PC-3 (cell line): Measurements from ENCODE around the gene NTM. TPM values are rescaled to one million over a fixed set of nuclear protein-coding genes. Genes with fewer than 3 reads are reported as not detected.

Experiments used
- ATAC-seq: fragments of 200-7000 bp; cut with Tn5 transposase; 2 replicates; pipeline ENCODE4 v1.9.1; 2020; ENCODE audit warnings: mild to moderate bottlenecking, moderate library complexity
- BruUV-seq: library from RNA; stranded (reverse); fragments of 400-500 nt; replicated peaks from 2 replicates; lab custom pipeline; 2021; lab: Mats Ljungman, UMichigan
- CTCF ChIA-PET: fragments of 300-600 bp; sonication (Branson Sonifier 250); formaldehyde crosslinking; loops from one replicate; lab custom pipeline; 2022; ENCODE audit warnings: antibody characterized with exemption; lab: Charles Lee
- POLR2A ChIA-PET: fragments of 300-600 bp; sonication (Branson Sonifier 250); formaldehyde crosslinking; loops from one replicate; lab custom pipeline; 2022; ENCODE audit warnings: antibody characterized with exemption; ENCODE audit not compliant: unreplicated experiment; lab: Charles Lee
- DNase-seq: peaks from one replicate; pipeline ENCODE4 v3.0.0-alpha.2; 2015
- H2AFZ ChIP-seq: fragments of 300-600 bp; sonication (generic); 2 replicates; pipeline ENCODE4 v1.6.0; 2016; ENCODE audit warnings: antibody characterized with exemption, low read length
- H3F3A ChIP-seq: fragments of 300-600 bp; sonication (generic); one replicate; pipeline ENCODE4 v1.6.0; 2017; ENCODE audit warnings: antibody characterized with exemption, low read length, control low read depth, mild to moderate bottlenecking; ENCODE audit not compliant: unreplicated experiment
- H3K27ac ChIP-seq: fragments of 300-600 bp; sonication (generic); 2 replicates; pipeline ENCODE4 v1.5.1; 2016; ENCODE audit warnings: mild to moderate bottlenecking, low read length
- H3K27me3 ChIP-seq: fragments of 300-600 bp; sonication (generic); 2 replicates; pipeline ENCODE4 v1.6.1; 2016; ENCODE audit warnings: low read length, mixed read lengths
- H3K36me3 ChIP-seq: fragments of 300-600 bp; sonication (generic); 2 replicates; pipeline ENCODE4 v1.6.1; 2016; ENCODE audit warnings: low read depth, mixed run types, low read length, mixed read lengths
- H3K4me1 ChIP-seq: fragments of 300-600 bp; sonication (generic); 2 replicates; pipeline ENCODE4 v1.5.1; 2016; ENCODE audit warnings: low read length; ENCODE audit not compliant: insufficient read depth
- H3K4me2 ChIP-seq: fragments of 300-600 bp; sonication (generic); 2 replicates; pipeline ENCODE4 v1.6.0; 2016; ENCODE audit warnings: low read length
- H3K4me3 ChIP-seq: fragments of 300-600 bp; sonication (generic); 2 replicates; pipeline ENCODE4 v1.5.1; 2016; ENCODE audit warnings: mild to moderate bottlenecking, low read length, mixed read lengths
- H3K79me2 ChIP-seq: fragments of 300-600 bp; sonication (generic); 2 replicates; pipeline ENCODE4 v1.6.1; 2017; ENCODE audit warnings: low read length, mixed read lengths
- H3K9ac ChIP-seq: fragments of 300-600 bp; sonication (generic); 2 replicates; pipeline ENCODE4 v1.6.0; 2016; ENCODE audit warnings: mild to moderate bottlenecking, low read length
- H3K9me2 ChIP-seq: fragments of 300-600 bp; sonication (generic); replicated peaks from 2 replicates; pipeline ENCODE4 v1.6.1; 2016; ENCODE audit warnings: mixed run types, low read length, mixed read lengths
- H3K9me3 ChIP-seq: fragments of 300-600 bp; sonication (generic); 2 replicates; pipeline ENCODE4 v1.6.1; 2016; ENCODE audit warnings: low read length, mixed read lengths
- H4K20me1 ChIP-seq: fragments of 300-600 bp; sonication (generic); 2 replicates; pipeline ENCODE4 v1.6.1; 2016; ENCODE audit warnings: low read length, mixed read lengths
- EZH2 ChIP-seq: fragments of 300-600 bp; sonication (generic); IDR thresholded peaks from one replicate; pipeline ENCODE4 v1.6.1; 2017; ENCODE audit warnings: antibody characterized with exemption, mild to moderate bottlenecking, low read length; ENCODE audit not compliant: unreplicated experiment
- EZH2phosphoT487 ChIP-seq: fragments of 300-600 bp; sonication (generic); IDR thresholded peaks from 2 replicates; pipeline ENCODE4 v1.6.1; 2018; ENCODE audit warnings: mild to moderate bottlenecking, antibody characterized with exemption, low read length, borderline replicate concordance
- intact Hi-C: fragments of 100-400 bp; cut with micrococcal nuclease; formaldehyde crosslinking; loops from 2 replicates; pipeline ENCODE4 v1.9.0; 2023
- total RNA-seq: library from RNA; depleted of rRNA; stranded (reverse); fragments of >200 nt; gene quantifications from 2 replicates; pipeline ENCODE4 v1.2.3, GENCODE V29; 2014
- TF ChIP-seq, protein P1 (sequence below): fragments of 300-600 bp; sonication (generic); conservative IDR thresholded peaks from 2 replicates; pipeline ENCODE4 v1.5.1; 2017; ENCODE audit warnings: antibody characterized with exemption, low read depth, mild to moderate bottlenecking, low read length

The NTM gene
- total RNA-seq, 1 experiment from 2014 or later = not detected

DNA sequence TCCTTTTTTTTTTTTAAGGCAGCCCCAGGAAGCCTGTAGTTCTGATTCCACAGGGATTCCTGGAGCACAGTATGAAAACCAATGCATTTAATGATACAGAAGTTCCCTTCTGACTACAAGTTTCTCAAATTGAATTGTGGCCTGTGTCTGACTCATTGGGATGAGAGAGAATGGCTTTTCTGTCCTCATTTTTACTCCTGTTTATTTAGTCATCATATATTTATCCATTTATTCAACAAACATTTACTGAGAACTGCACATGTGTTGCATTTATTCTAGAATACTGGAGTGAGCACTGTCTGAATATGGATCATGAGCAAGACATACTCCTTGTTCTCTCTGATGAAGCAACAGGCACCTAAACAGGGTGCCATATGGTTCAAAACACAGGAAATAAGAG, 231.2 kb downstream of the NTM start:
- ChIA-PET CTCF (no interaction called here), POLR2A (no interaction called here)
- ATAC-seq (no peak), DNase-seq (no peak)
- Histone ChIP-seq H3K27me3 (peaks cover 25% of the 10 kb centered on the region), H3K4me1 (no peaks in the 10 kb centered on the region), H3K27ac (no peak overlapping the region), H3K9me2 (no peaks in the 10 kb centered on the region), H4K20me1 (no peaks in the 10 kb centered on the region), H3K4me3 (no peak overlapping the region), H3K4me2 (no peak overlapping the region), H3K79me2 (no peaks in the 10 kb centered on the region), H3K36me3 (no peaks in the 10 kb centered on the region), H3K9me3 (no peaks in the 10 kb centered on the region), H3F3A (no peaks in the 10 kb centered on the region), H2AFZ (no peak overlapping the region), H3K9ac (no peak overlapping the region)
- TF ChIP-seq EZH2 (no peak), EZH2phosphoT487 (no peak)
- TF ChIP-seq, protein P1, sequence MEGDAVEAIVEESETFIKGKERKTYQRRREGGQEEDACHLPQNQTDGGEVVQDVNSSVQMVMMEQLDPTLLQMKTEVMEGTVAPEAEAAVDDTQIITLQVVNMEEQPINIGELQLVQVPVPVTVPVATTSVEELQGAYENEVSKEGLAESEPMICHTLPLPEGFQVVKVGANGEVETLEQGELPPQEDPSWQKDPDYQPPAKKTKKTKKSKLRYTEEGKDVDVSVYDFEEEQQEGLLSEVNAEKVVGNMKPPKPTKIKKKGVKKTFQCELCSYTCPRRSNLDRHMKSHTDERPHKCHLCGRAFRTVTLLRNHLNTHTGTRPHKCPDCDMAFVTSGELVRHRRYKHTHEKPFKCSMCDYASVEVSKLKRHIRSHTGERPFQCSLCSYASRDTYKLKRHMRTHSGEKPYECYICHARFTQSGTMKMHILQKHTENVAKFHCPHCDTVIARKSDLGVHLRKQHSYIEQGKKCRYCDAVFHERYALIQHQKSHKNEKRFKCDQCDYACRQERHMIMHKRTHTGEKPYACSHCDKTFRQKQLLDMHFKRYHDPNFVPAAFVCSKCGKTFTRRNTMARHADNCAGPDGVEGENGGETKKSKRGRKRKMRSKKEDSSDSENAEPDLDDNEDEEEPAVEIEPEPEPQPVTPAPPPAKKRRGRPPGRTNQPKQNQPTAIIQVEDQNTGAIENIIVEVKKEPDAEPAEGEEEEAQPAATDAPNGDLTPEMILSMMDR = no peak
- no TSS peak for BruUV-seq
- intact Hi-C loops = no loop called here

DNA sequence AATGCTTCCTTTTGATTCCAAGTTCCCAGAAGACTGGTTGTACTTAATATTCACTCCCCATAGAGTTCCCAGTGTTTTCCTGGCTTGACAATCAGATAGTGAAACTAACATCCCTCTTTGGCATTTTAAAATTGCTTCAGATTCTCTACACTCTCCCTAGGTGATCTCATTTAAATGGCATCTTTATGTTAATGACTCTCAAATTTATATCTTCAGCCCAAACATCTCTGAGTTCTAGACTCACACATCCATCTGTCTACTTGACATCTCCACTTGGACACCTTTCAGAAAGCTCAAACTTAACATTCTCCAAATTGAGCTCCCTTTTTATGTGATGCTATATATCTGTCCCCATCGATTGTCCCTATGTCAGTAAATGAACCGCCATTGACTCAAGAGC, 232.0 kb downstream of the NTM start:
- CTCF ChIA-PET = no interaction called here

DNA sequence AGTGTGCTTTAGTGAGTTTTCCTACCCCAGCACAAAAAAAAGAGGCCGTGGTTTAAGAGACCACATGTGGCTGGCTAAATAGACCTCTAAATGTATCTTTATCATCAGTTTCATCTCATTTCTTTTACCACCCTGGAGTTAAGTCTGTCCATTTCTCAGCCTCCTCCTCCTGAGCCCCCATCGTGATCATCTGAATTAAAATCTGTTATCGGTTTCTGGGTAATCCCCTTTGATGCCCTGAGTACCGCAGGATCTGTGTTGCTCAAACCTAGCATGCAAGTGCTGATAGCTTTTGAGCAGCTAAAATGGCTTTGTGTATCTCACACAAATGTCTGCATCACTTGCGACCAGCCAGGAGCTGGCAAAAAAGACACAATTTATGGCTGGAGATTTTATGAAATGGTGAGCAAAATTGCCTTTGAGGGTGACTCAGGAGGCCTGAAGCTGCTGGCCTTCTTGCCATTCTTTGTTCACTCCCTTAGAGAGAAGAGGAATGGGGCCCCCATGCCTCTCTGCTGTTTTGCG, 236.5 kb downstream of the NTM start:
- Histone ChIP-seq H3K9ac (no peak overlapping the region), H3K4me1 (no peaks in the 10 kb centered on the region), H3K79me2 (no peaks in the 10 kb centered on the region), H3K4me3 (no peak overlapping the region), H3K9me2 (no peaks in the 10 kb centered on the region), H3K36me3 (no peaks in the 10 kb centered on the region), H2AFZ (no peak overlapping the region), H3K9me3 (no peaks in the 10 kb centered on the region), H3K4me2 (no peak overlapping the region), H4K20me1 (no peaks in the 10 kb centered on the region), H3K27ac (no peak overlapping the region), H3K27me3 (peaks cover 35% of the 10 kb centered on the region), H3F3A (no peaks in the 10 kb centered on the region)
- DNase-seq = no peak
- ChIA-PET CTCF (no interaction called here), POLR2A (no interaction called here)
- BruUV-seq = no TSS peak
- ATAC-seq = no peak
- TF ChIP-seq, protein P1 = no peak
- TF ChIP-seq EZH2phosphoT487 (no peak), EZH2 (no peak)
- intact Hi-C loops = no loop called here

More for the DNA sequence above, 232.0 kb downstream of the NTM start:
- Histone ChIP-seq H3K9me2 (no peaks in the 10 kb centered on the region), H3K4me1 (no peaks in the 10 kb centered on the region), H3K4me3 (no peak overlapping the region), H3K79me2 (no peaks in the 10 kb centered on the region), H3K9me3 (no peaks in the 10 kb centered on the region), H2AFZ (no peak overlapping the region), H3K9ac (no peak overlapping the region), H3K36me3 (no peaks in the 10 kb centered on the region), H3K27me3 (peaks cover 27% of the 10 kb centered on the region), H4K20me1 (no peaks in the 10 kb centered on the region), H3K27ac (no peak overlapping the region), H3K4me2 (no peak overlapping the region), H3F3A (no peaks in the 10 kb centered on the region)
- POLR2A ChIA-PET = no interaction called here
- no TSS peak for BruUV-seq
- TF ChIP-seq EZH2phosphoT487 (no peak), EZH2 (no peak)
- TF ChIP-seq, protein P1 = no peak
- DNase-seq = no peak
- ATAC-seq = no peak
- intact Hi-C loops = no loop called here
